Activated T-helper 2 cell treated with anti-CD3 and anti-CD28 coated beads, Interferon-gamma antibody, Interleukin-2, Interleukin-4, amounts not matched to agents 10 μg/mL and 5 μg/mL and 100 μg/mL, durations not matched to agents 14 hours and 24 hours and 36 hours (primary cell): Measurements from ENCODE around the gene PRSS22. TPM values are rescaled to one million over a fixed set of nuclear protein-coding genes. Genes with fewer than 3 reads are reported as not detected.
A peak's percentile ranks its signal among the peaks of the same experiment; 100 is the strongest.

ENCODE experiments used
- DNase-seq: peaks from one replicate; pipeline ENCODE4 v3.0.0; 2021; ENCODE audit warnings: low spot score
- H3K27ac Mint-ChIP-seq: one replicate; pipeline ENCODE4 v1.8.0; 2021; ENCODE audit warnings: mixed read lengths
- H3K27me3 Mint-ChIP-seq: one replicate; pipeline ENCODE4 v1.8.0; 2021; ENCODE audit warnings: low read depth, mixed read lengths
- H3K36me3 Mint-ChIP-seq: one replicate; pipeline ENCODE4 v1.8.0; 2021; ENCODE audit warnings: low read depth, mixed read lengths
- H3K4me1 Mint-ChIP-seq: one replicate; pipeline ENCODE4 v1.8.0; 2021; ENCODE audit warnings: low read depth, mixed read lengths
- H3K4me3 Mint-ChIP-seq: one replicate; pipeline ENCODE4 v1.8.0; 2021; ENCODE audit warnings: low read depth, mild to moderate bottlenecking, moderate library complexity, mixed read lengths
- H3K9me3 Mint-ChIP-seq: one replicate; pipeline ENCODE4 v1.8.0; 2021; ENCODE audit warnings: mixed read lengths
- intact Hi-C: fragments of 100-400 bp; cut with micrococcal nuclease; formaldehyde crosslinking; loops from one replicate; pipeline ENCODE4 v1.15.1; 2023
- total RNA-seq: library from RNA; stranded (reverse); gene quantifications from 2 replicates; pipeline ENCODE4 v1.2.3, GENCODE V29; 2022

PRSS22 gene
- total RNA-seq, 1 donor from 2014 or later, result not detected

DNA sequence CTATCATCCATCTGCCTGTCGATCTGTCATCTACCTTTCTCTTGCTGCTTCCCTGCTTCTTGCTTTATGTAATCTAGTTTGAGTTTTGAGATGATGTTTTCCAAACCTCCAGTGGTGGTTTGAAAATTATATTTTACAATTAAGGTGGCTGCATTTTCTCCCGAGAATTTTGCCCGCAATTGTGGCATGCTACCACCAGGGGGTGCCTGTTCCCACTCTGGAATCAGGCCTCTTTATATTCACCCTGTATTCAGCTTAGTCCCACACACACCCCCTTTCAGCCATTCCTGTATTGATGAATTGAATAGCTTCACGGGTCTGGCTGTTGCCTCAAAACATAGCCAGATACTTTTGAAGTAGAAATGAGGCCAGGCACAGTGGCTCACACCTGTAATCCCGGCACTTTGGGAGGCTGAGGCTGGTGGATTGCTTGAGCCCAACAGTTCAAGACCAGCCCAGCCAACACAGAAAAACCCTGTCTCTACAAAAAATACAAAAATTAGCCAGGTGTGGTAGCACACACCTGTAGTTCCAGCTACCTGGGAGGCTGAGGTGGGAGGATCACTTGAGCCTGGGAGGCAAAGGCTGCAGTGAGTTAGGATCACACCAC, 3.2 kb downstream of the PRSS22 start:
- intact Hi-C loops, result no loop called here
- DNase-seq, result no peak
- H3K4me1 Mint-ChIP-seq, result peaks cover 2% of the 10 kb centered on the region
- no peak overlapping the region for H3K4me3 Mint-ChIP-seq
- peaks cover 4% of the 10 kb centered on the region for H3K36me3 Mint-ChIP-seq
- H3K9me3 Mint-ChIP-seq, result peaks cover 11% of the 10 kb centered on the region
- H3K27me3 Mint-ChIP-seq, result peaks cover 4% of the 10 kb centered on the region
- no peak overlapping the region for H3K27ac Mint-ChIP-seq

DNA sequence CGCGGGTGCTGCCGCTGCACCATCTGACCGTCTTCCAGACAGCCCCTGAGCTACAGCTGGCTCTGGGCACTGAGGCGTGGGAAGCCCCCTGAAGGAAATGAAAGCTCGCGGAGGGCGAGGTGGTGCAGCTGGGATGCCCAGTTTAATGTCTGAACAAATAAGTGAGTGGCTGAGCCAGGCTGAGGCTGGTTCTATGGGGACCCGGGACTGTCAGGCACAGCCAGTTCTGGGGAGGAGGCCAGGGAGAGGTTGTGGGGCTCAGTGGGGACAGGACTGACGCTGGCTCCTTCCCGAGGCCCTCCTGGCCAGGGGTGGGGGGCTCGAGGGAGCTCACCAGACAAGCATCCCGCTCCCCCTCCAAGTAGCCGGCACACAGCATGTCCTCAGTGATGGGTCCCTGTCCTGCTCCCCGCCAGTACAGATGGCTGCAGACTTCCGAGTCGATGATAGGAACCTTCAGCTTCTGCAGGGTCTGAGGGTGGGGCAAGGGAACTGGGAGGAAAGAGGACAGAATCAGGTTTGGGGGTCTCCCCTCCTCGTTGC, 4.4 kb downstream of the PRSS22 start:
- Mint-ChIP-seq H3K27ac (no peak overlapping the region), H3K9me3 (peaks cover 11% of the 10 kb centered on the region), H3K27me3 (peaks cover 12% of the 10 kb centered on the region), H3K4me3 (no peak overlapping the region), H3K4me1 (peaks cover 6% of the 10 kb centered on the region), H3K36me3 (peaks cover 4% of the 10 kb centered on the region)
- DNase-seq, result no peak
- intact Hi-C loops, result no loop called here

DNA sequence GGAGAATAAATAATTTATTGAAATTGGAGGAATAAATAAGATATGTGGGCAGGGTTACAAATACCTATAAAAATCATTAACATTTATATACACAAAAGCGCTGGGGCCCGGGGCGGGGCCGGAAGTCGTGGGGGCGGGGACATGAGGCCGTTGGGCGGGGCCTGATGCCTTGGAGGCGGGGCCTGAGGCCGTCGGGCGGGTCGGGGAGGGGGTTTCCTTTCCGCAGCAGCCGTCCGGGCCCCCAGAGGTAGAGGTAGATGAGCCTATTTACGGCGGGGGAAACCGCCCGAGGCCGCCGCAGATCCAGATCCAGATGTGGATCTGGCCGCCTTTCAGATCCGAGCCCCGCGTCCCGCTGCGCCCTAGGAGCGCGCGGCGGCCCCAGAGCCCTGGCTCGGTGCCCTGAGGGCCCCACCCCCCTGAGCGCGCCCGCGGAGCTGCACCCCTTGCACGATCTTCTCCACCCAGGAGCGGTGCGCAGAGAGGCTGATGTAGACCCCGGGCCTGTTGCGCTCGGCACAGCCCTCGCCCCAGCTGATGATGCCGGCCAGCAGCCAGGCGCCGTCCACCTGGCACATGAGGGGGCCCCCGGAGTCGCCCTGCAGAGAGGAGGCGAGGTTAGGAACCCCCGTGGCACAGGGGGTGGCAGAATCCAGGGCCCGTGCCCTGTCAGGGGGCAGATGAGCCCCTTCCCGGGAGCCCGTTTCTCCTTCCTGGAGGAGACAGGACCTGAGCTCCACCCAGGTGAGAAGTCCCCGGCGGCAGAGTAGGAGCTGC, 5.1 kb downstream of the PRSS22 start:
- intact Hi-C loops, result no loop called here
- no peak for DNase-seq
- Mint-ChIP-seq H3K36me3 (peaks cover 4% of the 10 kb centered on the region), H3K27me3 (peaks cover 12% of the 10 kb centered on the region), H3K4me3 (no peak overlapping the region), H3K9me3 (peaks cover 11% of the 10 kb centered on the region), H3K4me1 (peaks cover 6% of the 10 kb centered on the region), H3K27ac (no peak overlapping the region)

DNA sequence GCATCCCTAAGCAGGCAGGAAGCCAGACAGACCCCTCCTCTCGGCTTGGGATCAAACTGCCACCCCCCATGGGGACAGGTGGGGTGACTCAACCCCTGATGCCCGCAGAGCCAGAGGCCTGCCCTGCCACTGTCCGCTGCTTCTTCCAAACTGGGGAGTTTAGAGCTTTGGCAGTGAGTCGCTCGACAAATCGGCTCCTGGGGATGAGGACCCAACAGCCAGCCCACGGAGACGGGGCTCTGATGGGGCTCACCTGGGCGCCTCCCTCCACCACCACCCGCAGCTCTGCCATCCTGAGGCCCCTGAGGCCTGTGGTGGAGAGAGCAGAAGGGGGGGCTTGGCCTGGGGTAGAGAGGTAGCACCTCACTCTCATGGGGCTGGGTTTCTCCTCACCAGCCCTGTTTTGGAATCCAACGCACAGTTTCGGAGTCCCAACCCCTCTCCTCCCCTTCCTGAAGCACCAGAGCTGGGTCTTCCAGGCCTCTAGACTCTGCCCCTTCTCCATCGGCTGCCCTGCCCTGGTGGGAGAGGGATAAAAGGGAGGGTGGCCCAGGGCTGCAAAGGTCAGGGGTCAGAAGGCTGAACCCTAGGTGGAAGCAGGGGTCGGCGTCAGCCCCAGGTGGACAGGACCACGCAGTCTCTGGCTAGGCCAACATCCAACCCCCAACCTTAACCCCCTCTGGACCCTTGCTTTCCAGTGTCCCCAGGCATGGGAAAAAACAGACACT, 5.8 kb downstream of the PRSS22 start:
- H3K27me3 Mint-ChIP-seq, result peaks cover 9% of the 10 kb centered on the region
- H3K27ac Mint-ChIP-seq, result no peak overlapping the region
- no peak overlapping the region for H3K4me3 Mint-ChIP-seq
- intact Hi-C loops, result no loop called here
- H3K36me3 Mint-ChIP-seq, result peaks cover 4% of the 10 kb centered on the region
- no peak for DNase-seq
- H3K4me1 Mint-ChIP-seq, result peaks cover 4% of the 10 kb centered on the region
- peaks cover 11% of the 10 kb centered on the region for H3K9me3 Mint-ChIP-seq

GRCh38 chr16:2848933-2849725, 8.8 kb downstream of the PRSS22 start:
- Mint-ChIP-seq H3K36me3 (no peaks in the 10 kb centered on the region), H3K9me3 (peaks cover 4% of the 10 kb centered on the region), H3K4me3 (no peak overlapping the region), H3K27ac (no peak overlapping the region), H3K27me3 (peaks cover 9% of the 10 kb centered on the region), H3K4me1 (peaks cover 17% of the 10 kb centered on the region)
- DNase-seq, result no peak
- intact Hi-C loops, result no loop called here

GRCh38 chr16:2846511-2847310, 11.3 kb downstream of the PRSS22 start:
- Mint-ChIP-seq H3K4me3 (no peak overlapping the region), H3K36me3 (no peaks in the 10 kb centered on the region), H3K27me3 (peaks cover 9% of the 10 kb centered on the region), H3K27ac (no peak overlapping the region), H3K9me3 (peaks cover 3% of the 10 kb centered on the region), H3K4me1 (peaks cover 26% of the 10 kb centered on the region)
- intact Hi-C loops, result no loop called here
- no peak for DNase-seq

DNA sequence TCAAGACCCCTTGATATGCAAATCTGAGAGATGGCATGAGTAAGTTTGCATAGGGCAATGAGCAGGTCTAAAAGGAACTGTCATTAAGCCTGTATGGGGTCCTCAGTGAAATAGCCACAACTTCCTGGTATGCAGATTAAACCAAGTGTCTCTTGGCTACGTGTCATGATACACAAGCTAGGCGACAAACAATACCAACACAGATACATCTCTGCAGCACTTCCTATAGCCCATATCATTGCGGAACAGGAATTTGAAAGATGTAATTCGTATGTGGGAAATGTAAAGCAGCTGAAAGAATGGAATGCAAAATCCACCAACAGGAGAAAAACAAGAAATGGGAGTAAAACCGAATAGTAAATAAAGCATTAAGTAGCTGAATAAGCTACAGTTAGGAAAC, 12.9 kb downstream of the PRSS22 start:
- Mint-ChIP-seq H3K4me1 (peaks cover 28% of the 10 kb centered on the region), H3K27me3 (peaks cover 7% of the 10 kb centered on the region), H3K36me3 (no peaks in the 10 kb centered on the region), H3K4me3 (no peak overlapping the region), H3K9me3 (peaks cover 3% of the 10 kb centered on the region), H3K27ac (no peak overlapping the region)
- DNase-seq, result no peak
- intact Hi-C loops, result no loop called here

- intact Hi-C loops, result no loop called here
- peaks cover 29% of the 10 kb centered on the region for H3K4me1 Mint-ChIP-seq
- no peak overlapping the region for H3K27ac Mint-ChIP-seq
- peaks cover 3% of the 10 kb centered on the region for H3K9me3 Mint-ChIP-seq
- no peak overlapping the region for H3K4me3 Mint-ChIP-seq
- DNase-seq, result no peak
- H3K36me3 Mint-ChIP-seq, result no peaks in the 10 kb centered on the region
- H3K27me3 Mint-ChIP-seq, result no peaks in the 10 kb centered on the region
These were observed 14.4 kb downstream of the PRSS22 start for GRCh38 chr16:2843526-2843925.

DNA sequence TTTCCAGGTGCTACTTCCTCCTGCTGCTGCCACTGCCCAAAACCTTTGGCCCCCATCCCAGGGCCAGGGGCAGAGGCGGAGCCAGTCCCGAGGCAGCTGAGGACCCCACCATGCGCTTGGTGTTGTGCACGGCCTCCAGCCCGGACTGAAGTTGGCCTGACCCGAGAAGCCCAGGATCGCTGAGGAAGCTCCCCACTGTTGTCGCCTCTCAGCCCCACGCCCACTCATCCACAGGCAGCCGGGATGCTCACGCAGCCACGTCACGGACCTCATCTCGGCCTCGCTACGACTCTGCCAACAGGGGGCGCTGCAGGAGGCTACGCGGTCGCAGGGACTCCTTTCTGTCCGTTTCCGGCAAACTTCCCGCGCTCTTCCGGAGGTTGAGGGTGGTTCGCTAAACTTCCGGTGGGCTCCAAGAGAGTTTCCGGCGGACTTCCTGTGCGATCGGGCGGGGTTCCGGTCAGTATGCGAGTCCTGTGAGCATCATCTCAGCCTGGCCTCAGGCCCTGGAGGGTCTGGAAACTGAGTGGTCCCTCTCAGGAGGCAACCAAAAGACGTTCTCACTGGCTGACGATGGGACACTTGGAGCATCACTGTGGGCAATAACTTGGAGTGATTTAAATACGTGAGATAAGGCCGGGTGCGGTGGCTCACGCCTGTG, 15.5 kb downstream of the PRSS22 start:
- intact Hi-C loops, result no loop called here
- peak; percentile 56 for DNase-seq
- Mint-ChIP-seq H3K27ac (peak overlapping the region; percentile 71), H3K27me3 (no peaks in the 10 kb centered on the region), H3K36me3 (no peaks in the 10 kb centered on the region), H3K9me3 (peaks cover 3% of the 10 kb centered on the region), H3K4me3 (peak overlapping the region; percentile 65), H3K4me1 (peaks cover 33% of the 10 kb centered on the region)

DNA sequence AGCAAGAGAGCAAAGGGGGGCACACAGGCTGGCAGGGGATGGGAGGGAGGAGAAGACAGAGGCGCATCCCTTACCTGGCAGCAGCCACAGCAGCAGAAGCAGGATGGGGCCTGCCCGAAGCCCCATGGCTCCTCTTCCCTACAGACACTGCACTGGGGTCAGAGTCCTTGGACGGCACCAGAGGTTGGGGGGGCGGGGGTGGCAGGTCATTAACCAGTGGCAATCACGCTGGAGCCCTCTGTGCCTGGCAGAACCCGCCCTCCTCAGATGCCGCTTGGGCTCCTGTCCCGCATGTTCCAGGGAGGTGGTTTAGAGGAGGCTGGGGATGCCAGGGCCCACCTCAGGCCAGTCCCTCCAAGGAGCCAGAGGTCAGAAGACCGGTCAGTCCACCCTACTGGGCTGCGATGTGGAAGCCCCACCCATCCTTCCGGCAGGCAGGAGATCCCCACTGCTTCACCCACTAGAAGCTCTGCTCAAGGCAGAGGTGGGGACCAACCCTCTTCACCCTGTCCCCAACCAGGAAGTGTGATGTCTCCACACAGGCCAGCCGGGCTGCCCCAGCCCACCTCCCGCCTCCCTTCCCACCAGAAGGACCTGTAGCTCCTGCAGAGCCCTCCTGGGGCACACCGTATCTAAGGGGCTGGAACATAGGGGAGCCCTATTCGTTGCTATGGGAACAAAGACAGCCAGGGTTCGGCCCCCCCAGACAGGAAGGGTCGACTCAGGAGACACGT, 16.2 kb downstream of the PRSS22 start:
- Mint-ChIP-seq H3K4me3 (no peak overlapping the region), H3K36me3 (no peaks in the 10 kb centered on the region), H3K27me3 (no peaks in the 10 kb centered on the region), H3K27ac (peak overlapping the region; percentile 71), H3K4me1 (peaks cover 28% of the 10 kb centered on the region), H3K9me3 (peaks cover 3% of the 10 kb centered on the region)
- intact Hi-C loops, result no loop called here
- DNase-seq, result no peak

GRCh38 chr16:2840914-2841313, 17.1 kb downstream of the PRSS22 start:
- no peak overlapping the region for H3K4me3 Mint-ChIP-seq
- H3K4me1 Mint-ChIP-seq, result peaks cover 23% of the 10 kb centered on the region
- DNase-seq, result no peak
- no peak overlapping the region for H3K27ac Mint-ChIP-seq
- no peaks in the 10 kb centered on the region for H3K27me3 Mint-ChIP-seq
- intact Hi-C loops, result no loop called here
- H3K9me3 Mint-ChIP-seq, result peaks cover 3% of the 10 kb centered on the region
- no peaks in the 10 kb centered on the region for H3K36me3 Mint-ChIP-seq
